Fibroblast of upper back skin (primary cell): ENCODE measurements around the gene USP10.

ENCODE experiments used
- DNase-seq: peaks from one replicate; pipeline ENCODE4 v3.0.0-alpha.2; 2013

Gene USP10

GRCh38 chr16:84699712-84700445 is at the start of gene USP10:
TSS of gene USP10 (plus strand) at chr16:84700000. CDS start at chr16:84700091, 91 bp downstream.
- DNase-seq: peak; percentile 75

- DNase-seq: peak; percentile 82
Observed at GRCh38 chr16:84650062-84650991, 49.5 kb upstream of the USP10 start.

DNA sequence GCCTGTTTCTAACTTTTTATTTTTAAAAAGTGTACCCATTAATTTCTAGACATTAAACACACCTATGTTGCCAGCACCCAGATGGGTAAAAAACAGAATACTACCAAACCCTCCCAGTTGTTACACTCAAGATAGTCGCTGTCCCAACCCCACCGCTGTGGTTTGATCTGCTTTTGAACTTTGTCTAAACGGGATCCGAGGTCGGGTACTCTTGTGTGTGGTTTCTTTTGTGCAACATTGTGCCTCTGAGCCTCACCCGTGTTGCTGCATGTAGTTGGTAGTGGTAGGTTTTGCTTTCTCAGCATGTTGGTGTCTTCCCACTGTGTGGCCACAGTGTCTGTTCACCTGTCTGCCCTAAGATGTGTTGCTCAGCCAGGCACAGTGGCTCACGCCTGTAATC is 47.2 kb upstream of the USP10 start:
- DNase-seq: no peak

DNA sequence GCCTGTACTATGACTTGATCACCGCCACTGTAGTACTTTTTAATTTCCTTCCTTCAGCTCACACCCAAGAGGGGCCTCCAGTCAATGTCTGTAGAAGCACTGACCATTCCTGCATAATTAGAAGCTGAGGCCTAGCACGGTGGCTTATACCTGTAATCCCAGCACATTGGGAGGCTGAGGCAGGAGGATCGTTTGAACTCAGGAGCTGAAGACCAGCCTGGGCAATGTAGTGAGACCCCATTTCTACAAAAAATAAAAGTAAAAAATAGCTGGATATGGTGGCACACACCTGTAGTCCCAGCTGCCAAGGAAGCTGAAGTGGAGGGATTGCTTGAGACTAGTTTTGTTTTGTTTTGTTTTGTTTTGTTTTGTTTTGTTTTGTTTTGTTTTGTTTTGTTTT is 45.6 kb upstream of the USP10 start:
- no peak for DNase-seq

DNA sequence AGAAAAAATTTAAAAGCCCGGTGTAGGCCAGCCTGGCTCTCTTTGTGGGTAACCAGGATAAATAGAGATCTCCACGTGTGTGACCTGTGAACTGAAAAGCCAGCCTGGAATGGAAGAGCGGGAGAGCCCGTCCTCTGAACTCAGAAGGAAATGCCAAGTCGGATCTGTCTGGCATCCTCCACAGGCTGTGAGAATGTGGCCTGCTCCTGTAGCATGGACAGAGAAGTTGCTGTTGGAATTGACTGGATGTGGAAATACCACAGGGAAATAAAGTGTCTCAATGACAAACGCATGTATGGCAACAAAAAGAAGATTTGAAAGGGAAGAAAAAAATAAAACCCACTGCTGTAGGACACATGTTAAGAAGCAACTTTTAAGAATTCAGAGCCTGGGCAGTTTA is 44.8 kb upstream of the USP10 start:
- DNase-seq: no peak

DNA sequence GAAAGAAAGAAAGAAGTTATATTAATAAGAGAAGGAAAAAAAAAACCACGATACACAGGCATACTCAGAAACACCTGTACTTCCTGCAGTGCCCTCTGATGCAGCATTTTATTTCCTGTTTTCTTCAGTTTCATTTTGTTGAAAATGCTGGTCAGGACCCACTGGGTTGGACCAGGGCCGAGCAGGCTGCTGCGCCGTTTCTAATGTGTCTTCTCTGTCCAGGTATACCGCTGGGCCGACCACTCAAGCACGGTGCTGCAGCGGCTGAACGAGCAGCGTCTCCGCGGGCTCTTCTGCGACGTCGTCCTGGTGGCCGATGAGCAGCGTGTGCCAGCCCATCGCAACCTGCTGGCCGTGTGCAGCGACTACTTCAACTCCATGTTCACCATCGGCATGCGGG is 43.2 kb upstream of the USP10 start:
- no peak for DNase-seq

DNA sequence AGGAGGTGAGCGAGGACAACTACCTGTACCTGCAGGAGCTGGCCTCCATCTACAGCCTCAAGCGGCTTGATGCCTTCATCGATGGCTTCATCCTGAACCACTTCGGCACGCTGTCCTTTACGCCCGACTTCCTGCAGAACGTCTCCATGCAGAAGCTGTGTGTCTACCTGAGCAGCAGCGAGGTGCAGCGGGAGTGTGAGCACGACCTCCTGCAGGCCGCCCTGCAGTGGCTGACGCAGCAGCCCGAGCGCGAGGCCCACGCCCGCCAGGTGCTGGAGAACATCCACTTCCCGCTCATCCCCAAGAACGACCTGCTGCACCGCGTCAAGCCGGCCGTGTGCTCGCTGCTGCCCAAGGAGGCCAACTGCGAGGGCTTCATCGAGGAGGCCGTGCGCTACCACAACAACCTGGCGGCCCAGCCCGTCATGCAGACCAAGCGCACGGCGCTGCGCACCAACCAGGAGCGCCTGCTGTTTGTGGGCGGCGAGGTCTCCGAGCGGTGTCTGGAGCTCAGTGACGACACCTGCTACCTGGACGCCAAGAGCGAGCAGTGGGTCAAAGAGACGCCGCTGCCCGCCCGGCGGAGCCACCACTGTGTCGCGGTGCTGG is 42.5 kb upstream of the USP10 start:
- no peak for DNase-seq

GRCh38 chr16:84658690-84659089 is 41.1 kb upstream of the USP10 start:
- DNase-seq: no peak

DNA sequence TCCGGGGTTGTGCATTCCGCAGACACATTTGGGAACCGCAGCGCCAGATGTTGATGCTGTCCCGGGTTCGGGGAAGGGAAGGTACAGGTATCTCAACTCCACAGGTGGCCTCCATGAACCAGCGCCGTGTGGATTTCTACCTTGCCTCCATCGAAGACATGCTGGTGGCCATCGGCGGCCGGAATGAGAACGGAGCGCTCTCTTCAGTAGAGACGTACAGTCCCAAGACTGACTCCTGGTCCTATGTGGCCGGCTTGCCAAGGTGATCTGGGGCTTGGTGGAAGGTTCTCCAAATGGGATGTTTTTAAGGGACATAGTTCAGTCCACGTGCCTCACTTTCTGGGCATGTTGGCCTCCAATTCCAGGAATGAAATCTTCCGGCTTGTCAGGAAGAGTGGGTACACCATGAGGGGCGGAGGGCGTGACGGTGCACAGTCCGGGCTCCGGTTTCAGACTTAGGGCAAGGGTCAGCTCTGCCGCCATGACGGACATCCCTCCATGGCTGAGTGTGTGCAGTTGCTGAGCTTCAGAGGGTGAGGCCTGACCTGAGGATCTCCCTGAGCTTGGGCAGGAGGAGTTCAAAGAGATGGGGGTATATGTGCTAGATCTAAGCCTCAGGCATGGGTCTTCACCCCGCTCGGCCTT is 40.0 kb upstream of the USP10 start:
- DNase-seq: no peak

- DNase-seq: no peak
Observed at GRCh38 chr16:84660973-84661372, 38.8 kb upstream of the USP10 start.

- DNase-seq: no peak
Observed at GRCh38 chr16:84661418-84662060, 38.3 kb upstream of the USP10 start.

- no peak for DNase-seq
Observed at GRCh38 chr16:84662471-84662870, 37.3 kb upstream of the USP10 start.

DNA sequence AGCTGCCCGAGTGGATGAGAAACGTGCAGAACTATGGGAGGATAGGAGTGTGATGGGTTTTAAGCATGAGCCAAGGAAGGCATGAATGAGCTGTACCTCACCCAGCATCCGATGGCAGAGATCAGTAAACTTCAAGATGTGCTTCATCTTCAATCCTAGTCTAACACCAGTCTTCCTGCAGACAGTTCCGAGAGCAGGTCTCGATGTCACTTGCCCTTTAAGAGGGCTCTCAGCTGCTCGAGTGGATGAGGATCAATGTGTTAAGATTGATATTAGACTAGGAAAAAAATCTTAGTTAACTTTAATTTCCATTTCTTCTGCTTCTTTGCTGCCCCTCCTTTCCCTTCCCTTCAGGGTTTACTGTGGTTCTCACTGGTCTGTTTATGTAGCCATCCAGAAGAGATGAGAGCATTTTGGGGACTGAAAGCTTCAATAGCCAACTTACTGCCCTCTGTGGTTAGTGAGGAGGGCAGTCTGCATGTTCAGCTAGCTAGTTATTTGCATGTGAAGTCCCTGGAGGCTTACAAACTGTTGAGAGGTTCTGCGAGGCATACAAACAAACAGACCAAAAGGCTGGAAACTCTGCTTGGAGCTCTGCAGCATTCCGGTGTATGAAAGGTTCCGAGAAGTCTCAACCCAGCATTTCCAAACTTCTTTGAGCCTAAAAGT is 36.2 kb upstream of the USP10 start:
- DNase-seq: no peak

- DNase-seq: no peak
Observed at GRCh38 chr16:84665359-84665758, 34.4 kb upstream of the USP10 start.

DNA sequence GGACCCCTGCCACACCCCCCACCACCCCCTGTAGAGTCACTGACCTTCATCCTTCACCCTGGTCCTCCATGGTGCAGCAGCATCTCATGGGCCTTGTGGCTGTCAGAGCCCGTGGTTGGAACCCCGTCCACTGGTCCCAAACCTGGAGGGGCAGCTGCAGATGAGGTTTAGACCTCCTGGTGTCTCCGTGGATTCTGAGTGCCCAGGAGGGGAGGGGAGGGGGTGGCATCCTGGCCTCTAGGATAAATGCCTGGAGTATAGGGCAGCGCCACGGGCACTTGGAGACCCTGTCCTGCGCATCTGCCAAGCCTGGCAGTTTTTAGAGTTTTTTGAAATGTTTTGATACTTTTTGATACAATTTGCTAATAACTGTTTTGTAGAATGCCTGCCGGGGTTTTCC is 34.0 kb upstream of the USP10 start:
- no peak for DNase-seq

GRCh38 chr16:84667600-84668309 is 32.0 kb upstream of the USP10 start:
- DNase-seq: no peak

- no peak for DNase-seq
Observed at GRCh38 chr16:84670063-84670462, 29.7 kb upstream of the USP10 start.

DNA sequence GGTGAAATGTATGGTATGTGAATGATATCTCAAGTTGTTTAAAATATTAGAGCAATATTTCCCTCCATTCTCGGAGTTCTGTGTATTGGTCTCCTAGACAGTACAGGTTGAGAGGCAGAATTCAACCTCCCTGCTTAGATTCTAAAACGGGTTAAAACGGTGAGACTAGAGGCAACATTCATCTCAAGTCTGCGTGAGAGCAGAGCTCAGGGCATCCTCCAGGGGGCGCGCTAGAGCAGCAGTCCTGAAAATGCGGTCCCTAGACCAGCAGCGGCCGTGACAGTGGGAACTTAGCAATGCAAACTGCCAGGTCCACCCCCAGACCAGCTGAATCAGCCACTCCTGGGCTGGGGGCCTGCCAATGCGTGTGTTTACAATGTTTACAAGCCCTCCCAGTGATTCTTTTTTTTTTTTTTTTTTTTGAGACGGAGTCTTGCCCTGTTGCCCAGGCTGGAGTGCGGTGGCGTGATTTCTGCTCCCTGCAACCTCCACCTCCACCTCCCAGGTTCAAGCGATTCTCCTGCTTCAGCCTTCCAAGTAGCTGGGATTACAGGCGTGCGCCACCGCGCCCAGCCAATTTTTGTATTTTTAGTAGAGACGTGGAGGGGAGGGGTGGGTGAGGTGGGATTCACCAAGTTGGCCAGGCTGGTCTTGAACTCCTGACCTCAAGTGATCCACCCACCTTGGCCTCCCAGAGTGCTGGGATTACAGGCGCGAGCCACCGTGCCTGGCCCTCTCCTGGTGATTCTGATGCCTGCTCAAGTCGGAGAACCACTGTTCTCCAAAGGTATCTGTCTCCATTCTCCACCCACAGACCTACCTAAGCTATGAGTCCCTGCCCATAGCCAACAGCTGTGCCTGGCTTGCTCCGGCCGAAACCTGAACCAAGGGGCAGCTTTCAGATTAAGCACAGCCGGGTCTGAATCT is 27.3 kb upstream of the USP10 start:
- DNase-seq: peak; percentile 61

- DNase-seq: peak; percentile 64
Observed at GRCh38 chr16:84673203-84673535, 26.6 kb upstream of the USP10 start.

- DNase-seq: no peak
Observed at GRCh38 chr16:84673561-84673960, 26.2 kb upstream of the USP10 start.
